ENCODE results near the gene PPIL1.
A peak's percentile ranks its signal among the peaks of the same experiment; 100 is the strongest.
"Not testable (repeated sequence)": the region's sequence is repeated elsewhere in the genome, so short reads cannot be mapped to it uniquely, and the experiment has no call there.

The PPIL1 gene

DNA sequence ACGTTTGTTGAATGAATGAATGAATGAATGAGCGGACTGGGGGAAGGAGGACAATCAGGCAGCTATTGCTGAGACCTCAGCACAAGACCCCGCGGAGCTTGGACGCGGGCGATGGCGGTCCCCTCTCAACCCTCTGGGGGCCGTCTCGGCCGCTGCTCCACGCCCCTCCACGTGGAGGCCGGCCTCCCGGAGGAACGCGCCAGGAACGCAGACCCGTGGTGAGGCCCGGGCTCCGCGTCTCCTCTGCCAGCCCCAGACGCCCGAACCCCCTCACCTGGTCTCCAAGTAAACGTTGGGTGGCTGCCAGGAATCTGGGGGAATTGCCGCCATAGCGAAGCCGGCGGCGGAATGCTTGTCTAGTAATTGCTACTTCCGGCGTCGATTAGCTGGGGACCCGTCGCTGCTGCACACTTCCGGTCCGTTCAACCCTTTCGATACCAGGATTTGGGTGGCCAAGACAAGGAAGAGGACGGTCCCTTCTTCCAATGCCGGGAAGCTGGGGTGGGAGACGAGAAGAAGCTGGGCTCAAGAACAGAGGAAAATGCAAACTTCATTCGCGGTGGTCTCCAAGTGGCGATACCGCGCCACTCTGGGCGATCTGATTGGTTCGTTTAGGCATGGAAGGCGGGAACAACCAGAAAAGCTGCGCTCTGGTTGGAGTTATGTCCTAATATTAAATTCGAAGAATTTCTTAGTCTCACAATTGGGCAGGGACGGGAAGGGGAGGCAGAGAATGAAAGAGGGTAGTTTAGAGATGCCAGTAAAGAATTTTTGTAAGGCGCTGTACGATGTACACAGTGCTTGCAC lies at the start of gene PPIL1:
TSS of gene PPIL1 (minus strand) at position 361 of the 807 bp plus-strand sequence. CDS start at position 330, 31 bp downstream.
- DNase-seq, result peak; percentile 96

DNA sequence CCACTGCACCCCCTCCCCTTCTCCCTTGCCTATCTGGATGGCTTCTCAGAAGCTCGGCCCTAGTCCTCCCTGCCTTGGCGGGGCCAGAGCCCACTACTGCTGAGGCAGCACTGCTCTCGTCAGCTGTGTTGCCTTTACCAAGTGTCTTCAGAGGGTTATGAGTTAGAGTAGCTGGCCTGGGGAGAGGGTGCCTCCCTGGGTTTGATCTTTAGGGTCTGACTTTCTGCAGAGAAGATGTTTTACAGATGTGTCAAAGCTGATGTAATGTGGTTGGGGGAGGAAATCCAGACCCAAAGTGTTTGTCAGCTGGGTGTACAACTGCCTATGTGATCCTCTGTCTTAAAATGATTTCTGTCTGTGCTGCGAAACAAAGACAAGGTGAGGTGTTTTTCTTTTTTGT lies 49.5 kb upstream of the PPIL1 start:
- DNase-seq, result no peak

DNA sequence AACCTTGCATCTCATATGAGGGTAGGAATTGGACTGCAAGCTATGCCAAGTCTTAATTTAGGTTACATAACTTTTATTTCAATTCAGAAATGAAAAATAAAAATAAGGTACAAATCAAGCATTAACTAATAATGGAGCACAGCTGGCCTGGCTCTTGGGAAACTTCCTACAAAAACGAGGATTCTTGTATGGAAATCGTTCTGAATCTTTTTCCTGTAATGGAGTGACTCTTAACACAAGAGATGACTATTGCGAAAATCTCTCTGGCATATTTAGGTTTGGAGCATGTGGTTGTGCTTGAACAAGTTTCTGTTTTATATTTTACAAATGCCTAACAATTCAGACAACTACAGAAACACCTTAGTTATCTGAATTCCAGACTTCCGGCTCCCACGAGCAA lies 45.9 kb upstream of the PPIL1 start:
- no peak for DNase-seq

DNA sequence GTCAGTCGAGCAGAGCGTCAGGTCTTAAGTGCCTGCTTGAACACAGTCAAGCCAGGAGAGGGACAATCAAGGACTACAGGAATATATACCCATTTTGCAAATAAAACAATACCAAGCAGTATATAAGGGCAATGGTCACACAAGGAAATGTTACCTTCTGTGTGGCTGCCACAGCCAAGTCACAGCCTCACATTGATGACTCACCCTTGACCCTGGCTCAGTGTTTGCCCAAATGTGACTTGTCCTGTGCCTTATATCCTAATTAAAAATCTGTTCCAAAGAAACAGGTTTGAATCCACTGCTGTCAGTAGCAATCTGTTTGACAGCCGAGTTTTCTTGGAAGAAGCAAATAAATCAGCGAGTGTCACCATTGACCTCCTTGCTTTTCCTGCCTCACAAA lies 45.4 kb upstream of the PPIL1 start:
- DNase-seq, result no peak

DNA sequence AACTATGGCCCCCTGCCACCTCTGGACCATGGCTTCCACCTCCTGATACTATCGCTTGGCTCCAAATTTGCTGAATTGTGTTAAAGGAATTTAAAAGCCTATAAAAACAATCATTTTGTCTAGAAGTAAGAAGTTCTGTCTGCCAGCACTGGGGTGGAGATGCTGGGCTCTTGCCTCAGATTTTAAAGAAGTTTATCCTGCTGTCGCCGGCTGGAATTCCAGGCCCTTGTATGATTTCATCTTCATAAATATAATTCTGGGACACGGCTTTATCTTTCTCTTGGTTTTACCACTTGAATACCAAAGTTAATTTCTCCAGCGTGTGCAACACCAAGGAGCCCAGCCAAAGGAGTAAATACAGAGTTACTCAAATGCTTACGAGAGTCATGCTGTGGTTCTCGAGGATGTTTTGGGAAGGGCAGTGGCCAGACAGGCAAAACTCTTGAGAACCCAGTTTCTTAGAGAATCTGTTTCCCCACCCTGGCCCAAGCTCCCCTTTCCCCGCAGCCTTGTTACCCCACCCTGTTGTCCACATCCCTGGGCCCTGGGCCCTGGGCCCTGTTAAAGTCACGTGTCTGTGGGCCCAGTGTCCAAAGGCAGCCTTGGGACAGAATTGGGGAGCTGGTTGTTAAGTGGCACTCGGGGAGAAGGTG lies 43.1 kb upstream of the PPIL1 start:
- DNase-seq, result no peak

DNA sequence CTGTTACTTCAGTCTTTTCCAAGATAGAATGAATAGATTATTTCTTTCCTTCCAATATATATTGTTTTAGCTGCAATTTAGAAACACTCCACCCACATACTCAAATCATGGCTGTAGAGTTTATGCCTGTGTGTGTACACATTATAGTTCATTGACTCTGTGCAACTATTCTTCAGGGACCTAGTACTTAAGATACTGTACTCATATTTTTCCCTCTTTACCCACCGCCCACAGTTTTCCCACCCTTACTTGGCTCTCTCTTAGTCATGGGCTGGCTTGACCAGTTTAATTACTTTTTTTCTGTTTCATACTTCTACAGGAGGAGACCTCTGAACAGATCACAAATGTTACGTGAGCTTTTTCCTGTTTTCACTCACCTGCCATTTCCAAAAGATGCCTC lies 41.5 kb upstream of the PPIL1 start:
- DNase-seq, result no peak

DNA sequence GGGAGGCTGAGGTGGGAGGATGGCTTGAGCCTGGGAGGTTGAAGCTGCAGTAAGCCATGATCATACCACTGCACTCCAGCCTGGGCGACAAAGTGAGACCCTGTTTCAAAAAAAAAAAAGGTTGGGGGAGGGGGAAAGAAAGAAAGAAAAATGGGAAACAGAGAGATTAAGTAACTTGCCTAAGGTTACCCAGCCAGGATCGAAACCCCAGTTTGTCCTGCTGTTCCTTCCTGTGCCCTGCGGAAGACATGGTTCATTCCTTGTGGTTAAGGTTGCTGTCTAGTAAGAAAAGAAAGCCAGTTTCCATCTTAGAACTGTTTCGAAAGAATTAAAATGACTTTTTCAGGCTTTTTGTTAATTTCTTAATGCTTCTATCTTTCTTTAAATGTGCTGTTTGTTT lies 41.0 kb upstream of the PPIL1 start:
- DNase-seq, result no peak

DNA sequence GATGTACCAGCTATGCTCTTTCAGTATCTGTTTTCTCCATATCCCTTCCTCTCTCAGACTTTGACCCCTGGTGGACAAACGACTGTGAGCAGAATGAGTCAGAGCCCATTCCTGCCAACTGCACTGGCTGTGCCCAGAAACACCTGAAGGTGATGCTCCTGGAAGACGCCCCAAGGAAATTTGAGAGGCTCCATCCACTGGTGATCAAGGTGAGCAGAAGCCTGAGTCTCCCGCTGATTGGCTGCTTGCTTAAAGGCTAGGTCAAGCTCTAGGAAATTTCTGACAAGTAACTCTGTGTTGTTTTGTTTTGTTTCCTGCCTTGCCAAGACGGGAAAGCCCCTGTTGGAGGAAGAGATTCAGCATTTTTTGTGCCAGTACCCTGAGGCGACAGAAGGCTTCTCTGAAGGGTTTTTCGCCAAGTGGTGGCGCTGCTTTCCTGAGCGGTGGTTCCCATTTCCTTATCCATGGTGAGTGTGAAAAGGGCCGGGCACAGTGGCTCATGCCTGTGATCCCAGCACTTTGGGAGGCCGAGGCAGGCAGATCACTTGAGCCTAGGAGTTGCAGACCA lies 39.7 kb upstream of the PPIL1 start:
- DNase-seq, result no peak

DNA sequence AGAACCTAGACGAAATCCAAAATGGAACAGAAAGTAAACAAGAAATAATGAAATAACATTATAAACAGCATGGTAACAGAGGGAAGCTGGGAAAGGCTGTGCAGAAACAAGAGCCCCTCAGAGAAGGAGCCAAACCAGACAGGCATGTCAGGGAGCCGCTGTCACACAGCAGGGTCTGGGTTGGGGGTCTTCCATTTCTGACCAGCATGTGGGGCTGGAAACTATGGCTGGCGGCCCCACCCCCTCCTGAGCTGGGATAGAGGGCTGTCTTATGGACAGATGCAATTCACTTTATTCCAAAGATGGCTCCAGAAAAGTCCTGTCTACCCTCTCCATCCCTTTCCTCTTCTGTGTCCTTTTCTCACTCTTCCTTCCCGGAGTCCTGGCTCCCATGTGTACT lies 38.5 kb upstream of the PPIL1 start:
- DNase-seq, result no peak

DNA sequence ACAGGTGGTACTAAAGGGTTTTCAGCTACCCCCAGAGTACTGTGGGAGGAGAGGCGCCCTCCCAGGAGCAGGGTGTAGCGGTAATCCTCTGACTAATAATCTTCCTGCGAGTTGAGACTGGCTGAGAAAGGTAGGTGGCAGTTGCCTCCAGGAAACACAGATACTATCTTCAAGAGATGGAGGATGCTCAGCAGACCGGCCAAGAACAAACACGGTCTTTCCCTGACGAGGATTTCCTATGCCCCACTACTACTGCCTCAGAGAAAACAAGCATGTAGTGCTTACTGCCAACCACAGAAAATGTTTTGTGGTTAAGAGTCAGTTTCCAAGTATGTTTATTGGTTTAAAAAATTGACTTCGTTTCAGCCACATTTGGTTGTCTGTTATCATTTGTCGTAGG lies 38.0 kb upstream of the PPIL1 start:
- DNase-seq, result no peak

DNA sequence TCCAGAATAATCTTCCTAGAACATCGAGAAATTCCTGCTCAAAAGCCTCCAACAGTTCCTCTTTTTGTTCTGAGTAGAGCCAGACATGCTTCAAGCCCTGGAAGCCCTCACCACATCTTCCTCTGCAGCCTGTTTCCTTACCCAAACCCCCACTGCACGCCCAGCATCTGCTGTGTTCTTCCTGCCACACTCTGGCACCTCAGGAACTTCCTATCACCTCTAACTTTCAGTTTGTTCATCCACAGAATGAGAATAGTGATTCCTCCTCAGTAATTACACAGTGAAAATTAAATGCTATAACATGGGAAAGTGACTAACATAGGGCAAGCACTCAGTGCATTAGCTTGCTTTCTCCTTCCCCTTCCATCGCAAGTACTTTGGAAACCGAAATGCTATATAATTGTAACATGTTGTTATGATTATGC lies 37.4 kb upstream of the PPIL1 start:
- DNase-seq, result no peak

DNA sequence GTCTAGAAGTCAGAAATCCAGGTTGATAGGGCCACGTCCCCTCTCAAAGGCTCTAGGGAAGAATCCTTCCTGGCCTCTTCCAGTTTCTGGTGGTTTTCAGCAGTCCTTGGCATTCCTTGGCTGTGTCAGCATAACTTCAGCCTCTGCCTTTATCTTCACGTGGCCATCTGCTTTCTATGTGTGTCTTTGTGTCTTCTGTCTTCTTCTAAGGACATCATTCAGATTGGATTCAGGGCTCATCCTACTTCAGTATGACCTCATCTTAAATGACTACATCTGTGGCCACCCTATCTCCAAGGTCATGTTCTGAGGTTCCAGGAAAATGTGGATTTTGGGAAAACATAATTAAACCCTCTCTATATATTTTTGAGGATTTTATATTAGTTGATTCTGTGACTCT lies 34.1 kb upstream of the PPIL1 start:
- DNase-seq, result no peak

DNA sequence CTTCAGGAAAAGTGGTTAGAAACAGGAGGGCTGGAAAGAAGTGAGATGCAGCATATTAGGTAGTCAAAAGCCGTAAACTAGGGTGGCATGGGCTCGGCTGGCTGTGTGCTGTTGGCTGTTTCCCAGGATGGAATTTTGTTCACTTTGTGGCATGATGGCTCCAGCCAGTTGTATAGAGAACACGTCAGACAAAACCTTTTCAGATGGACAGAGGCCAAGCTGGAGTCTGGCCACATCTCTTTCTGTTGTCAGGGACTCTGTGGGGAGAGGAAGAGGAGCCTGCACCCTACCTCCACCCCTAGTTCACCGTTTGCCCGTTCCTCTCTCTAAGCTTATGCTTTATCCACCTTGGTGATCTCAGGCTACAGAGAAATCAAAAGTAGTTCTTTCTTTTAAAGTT lies 33.2 kb upstream of the PPIL1 start:
- no peak for DNase-seq

DNA sequence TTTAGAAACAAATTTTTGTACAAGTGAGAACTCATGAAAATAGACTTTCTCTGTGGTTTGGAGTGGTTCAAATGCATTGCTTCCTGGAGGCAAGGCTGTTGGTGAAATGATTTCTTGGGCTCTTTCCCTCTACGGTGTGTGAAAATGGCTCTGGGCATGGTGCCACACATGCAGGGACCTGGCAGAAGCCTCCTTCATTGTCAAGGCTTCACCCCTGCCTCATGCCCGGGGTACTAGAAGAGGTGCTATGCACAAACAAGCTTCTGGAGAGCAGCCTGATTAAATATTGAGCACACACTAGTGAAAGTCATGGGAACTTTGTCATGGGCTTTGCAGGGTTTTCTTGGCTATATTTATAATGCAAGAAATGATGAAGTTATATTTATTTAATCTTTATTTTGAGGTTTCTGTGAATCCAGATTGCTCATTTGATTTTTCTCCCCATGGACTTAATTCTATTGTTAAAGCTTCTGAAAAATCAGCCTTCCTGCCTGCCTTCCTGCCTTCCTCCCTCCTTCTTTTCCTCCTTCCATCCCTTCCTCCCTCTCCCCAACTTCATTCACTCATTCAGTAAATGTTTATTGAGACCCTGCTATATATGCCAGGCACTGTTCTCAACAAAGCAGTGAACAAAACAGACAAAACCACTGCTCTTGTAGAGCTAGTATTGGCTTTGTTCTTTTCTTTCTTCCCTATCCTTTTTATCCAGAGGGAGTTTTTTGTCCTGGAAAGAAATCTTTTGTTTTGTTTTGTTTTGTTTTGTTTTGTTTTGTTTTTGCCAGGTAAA lies 32.1 kb upstream of the PPIL1 start:
- no peak for DNase-seq

DNA sequence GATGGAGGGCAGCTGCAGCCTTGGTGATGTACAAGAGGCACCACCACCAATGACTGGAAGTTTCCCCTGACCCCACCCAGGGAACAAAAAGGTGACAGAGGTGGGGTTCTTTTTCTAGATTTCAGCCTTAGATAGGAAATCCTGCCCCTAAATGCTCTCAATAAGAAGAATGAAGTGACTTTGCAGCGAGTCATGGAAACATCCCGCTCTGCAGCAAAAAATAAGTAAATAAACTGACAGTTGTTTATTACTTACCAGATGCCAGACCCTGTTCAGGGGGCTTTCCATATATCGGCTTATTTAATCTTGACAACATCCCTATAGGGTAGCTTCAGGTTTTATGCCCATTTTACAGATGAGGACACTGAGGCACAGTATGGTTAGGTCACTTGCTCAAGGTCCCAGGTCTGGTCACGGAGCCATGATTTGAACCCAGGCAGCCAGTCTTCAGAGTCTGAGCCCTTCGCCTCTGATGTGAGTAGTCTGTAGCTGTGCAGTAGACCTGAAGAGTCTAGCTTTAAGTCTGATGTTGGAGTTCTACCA lies 30.3 kb upstream of the PPIL1 start:
- no peak for DNase-seq

DNA sequence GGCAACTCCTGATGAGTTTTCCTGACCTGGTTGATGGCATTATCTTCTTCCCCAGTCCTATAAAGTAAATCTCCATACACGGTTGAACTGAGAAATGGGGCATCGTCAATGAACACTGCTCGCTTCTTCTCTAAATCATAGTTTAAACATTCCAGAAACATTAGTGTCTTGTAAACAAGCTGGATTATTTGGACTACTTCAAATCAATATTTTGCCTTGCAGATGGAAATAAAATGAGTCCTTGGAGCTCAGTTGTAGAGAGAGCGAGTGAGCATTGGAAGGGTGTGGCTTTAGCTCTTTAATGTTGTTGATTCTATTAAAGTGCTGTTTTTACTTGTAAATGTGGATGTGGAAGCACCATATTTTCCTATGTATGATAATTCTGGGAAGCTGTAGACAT lies 29.5 kb upstream of the PPIL1 start:
- DNase-seq, result no peak

DNA sequence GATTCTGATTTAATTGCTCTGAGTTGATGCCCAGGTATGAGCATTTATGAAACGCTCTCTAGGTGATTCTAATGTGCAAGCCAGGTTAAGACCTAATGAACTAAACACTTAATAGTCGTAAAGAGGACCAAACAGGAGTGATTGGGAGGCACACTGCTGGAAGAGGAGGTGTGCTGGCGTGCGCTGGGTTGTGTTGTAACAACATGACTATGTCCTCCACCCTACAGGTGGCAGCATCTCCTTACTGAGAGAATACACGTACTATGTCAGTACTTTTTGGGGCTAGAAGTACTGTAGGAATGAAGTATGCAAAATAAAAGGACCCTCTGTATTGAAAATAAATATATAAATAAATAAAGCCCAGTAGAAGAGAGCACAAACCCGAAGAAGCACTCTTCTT lies 23.0 kb upstream of the PPIL1 start:
- DNase-seq, result no peak

DNA sequence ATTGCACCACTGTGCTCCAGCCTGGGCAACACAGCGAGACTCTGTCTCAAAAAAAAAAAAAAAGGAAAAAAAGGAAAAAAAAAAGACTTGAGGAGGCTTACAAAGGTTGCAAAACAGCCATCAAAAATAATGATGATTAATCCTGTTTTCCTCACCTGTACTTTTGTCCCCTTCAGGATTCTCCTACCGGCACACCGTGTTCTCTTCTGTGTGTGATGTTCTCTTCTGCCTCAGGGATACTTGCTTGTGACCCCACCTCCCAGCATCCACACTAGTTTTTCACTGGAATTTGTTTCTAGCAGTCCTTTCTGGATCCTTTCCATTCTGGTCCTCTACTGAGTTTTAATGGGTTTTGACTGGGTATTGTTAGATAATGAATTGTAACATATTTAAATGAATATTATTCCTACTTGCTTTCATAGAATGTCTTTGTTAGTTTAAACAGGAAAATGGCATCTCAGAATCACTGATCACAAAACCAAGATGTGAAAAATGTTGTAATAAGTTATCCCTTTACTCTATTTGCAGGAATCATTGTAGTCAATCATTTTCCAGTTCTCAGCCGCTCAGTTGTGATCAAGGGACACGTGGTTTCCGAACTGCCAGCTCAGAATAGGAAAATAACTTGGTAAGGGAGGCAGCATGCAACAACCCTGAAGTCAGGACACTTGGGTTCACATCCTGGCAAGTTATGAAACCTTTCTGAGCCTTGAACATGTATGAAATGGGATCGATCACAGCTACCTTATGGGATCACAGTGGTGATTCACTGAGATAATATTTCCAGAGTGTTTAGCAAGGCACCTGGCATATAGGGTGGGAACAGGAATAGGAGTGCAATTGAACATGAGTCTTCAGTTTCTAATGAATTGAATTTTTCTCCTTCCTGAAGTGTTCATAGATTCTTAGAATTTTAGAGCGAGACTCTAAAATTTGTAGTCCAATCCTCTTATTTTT lies 19.7 kb upstream of the PPIL1 start:
- DNase-seq, result no peak

DNA sequence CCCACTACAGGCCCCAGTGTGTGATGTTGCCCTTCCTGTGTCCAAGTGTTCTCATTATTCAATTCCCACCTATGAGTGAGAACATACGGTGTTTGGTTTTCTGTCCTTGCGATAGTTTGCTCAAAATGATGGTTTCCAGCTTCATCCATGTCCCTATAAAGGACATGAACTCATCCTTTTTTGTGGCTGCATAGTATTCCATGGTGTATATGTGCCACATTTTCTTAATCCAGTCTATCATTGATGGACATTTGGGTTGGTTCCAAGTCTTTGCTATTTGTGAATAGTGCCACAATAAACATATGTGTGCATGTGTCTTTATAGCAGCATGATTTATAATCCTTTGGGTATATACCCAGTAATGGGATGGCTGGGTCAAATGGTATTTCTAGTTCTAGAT lies 16.6 kb upstream of the PPIL1 start:
- DNase-seq, result not testable (repeated sequence)

DNA sequence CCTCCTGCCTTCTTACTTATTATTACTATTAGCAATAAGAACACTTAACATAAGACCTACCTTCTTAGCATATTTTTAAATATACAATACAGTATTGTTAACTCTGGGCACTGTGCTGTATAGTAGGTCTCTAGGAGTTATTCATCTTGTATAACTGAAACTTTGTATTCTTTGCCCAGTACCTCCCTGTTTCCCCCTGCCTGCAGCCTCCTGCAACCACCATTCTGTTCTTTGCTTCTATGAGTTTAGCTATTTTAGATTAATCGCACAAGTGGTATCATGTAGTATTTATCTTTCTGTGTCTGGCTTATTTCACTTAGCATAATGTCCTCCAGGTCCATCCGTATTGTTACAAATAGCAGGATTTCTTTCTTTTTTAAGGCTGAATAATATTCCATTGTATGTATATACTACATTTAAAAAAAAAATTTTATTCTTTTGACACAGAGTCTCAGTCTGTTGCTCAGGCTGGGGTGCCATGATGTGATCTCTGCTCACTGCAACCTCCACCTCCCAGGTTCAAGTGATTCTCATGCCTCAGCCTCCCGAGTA lies 15.6 kb upstream of the PPIL1 start:
- DNase-seq, result no peak

DNA sequence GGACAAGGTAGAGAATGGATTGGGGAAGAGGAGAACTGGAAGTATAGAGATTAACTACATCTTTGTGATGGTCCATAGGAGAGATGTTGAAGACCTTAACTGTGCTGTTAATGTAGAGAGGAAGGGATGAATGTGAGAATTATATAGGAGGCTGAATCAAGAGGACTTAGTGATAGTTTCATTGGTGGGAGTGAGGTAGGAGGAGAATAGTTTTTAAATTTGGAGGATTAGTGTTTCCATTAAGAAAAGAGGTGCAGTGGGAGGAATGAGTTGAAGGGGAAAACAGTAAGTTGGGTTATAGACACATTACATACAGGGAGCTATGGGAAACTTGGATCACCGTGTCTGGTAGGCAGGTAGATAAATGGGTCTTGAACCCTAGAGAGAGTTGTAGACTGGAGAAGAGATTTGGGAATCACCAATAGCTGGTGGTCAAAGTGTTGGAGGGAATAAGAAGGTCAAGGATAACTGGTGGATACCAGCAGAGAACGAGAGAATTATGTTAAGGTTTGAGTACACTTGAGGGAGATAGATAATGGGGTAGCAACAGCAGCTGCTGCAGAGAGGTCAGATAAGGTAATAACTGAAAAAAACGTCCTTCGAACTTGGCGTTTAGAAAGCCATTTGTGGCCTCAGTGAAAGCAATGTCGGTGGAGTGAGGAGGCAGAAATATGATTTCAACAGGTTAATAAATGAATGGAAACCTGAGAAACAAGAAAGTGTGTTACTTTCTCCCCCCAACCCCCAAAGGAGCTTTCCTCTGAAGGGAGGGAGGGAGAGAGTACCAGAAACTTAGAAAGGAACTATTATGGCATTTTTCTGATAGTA lies 14.3 kb upstream of the PPIL1 start:
- DNase-seq, result peak; percentile 76
